GM12872 (cell line): ENCODE measurements around the gene IGF1.
A peak's percentile ranks its signal among the peaks of the same experiment; 100 is the strongest.

ENCODE experiments used
- CTCF ChIP-seq: IDR thresholded peaks from 3 replicates; pipeline ENCODE4 v1.5.1; 2011; ENCODE audit warnings: low read depth, mild to moderate bottlenecking, low read length, moderate library complexity; ENCODE audit not compliant: insufficient read depth

IGF1 gene

DNA sequence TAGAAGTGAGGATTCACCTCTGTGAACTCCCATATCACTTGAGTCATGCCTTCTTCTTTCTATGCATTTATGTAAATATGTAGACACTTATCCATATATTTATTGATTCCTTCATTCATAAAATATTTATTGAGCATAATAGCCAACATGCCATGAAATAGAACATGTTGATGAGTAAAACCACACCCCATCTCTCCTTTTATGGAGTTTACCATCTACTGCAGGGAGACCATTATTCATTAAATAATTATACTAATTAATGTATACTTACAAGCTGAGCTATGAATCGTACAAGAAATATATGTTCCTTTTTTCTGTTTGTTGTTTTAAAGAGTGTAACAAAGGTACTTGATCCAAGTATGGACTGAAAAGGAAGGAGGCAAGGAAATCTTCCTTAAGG is 17.4 kb upstream of the IGF1 start:
- TF ChIP-seq CTCF = no peak

- TF ChIP-seq CTCF = no peak
Measured at GRCh38 chr12:102496591-102496990, 16.2 kb upstream of the IGF1 start.

- no peak for TF ChIP-seq CTCF
Measured at GRCh38 chr12:102487226-102487625, 6.9 kb upstream of the IGF1 start.

GRCh38 chr12:102486153-102486552 is 5.8 kb upstream of the IGF1 start:
- TF ChIP-seq CTCF = no peak

- TF ChIP-seq CTCF = peak; percentile 88
Measured at GRCh38 chr12:102484428-102484958, 4.1 kb upstream of the IGF1 start.

- TF ChIP-seq CTCF = no peak
Measured at GRCh38 chr12:102484017-102484416, 3.7 kb upstream of the IGF1 start.

DNA sequence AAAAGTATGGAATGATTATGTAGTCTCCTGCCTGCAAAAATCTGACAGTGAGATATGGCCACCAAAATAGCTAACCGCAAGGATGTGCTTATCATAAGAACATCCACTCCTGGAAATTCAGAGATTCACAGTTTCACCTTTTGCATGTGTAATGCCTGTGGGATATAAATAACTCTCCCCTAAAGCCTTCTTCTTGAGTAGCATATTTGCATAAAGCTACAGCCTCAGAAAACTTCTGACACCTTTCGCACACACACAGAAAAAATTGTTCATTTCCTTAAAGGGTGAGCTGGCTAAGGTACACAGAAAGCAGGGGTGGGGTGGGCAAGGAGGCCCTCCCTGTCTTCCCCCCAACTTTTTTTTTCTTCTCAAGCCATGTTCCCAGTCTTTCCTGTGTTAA is 3.1 kb upstream of the IGF1 start:
- TF ChIP-seq CTCF = no peak
